ENCODE measurements around the gene REG4.

DNA sequence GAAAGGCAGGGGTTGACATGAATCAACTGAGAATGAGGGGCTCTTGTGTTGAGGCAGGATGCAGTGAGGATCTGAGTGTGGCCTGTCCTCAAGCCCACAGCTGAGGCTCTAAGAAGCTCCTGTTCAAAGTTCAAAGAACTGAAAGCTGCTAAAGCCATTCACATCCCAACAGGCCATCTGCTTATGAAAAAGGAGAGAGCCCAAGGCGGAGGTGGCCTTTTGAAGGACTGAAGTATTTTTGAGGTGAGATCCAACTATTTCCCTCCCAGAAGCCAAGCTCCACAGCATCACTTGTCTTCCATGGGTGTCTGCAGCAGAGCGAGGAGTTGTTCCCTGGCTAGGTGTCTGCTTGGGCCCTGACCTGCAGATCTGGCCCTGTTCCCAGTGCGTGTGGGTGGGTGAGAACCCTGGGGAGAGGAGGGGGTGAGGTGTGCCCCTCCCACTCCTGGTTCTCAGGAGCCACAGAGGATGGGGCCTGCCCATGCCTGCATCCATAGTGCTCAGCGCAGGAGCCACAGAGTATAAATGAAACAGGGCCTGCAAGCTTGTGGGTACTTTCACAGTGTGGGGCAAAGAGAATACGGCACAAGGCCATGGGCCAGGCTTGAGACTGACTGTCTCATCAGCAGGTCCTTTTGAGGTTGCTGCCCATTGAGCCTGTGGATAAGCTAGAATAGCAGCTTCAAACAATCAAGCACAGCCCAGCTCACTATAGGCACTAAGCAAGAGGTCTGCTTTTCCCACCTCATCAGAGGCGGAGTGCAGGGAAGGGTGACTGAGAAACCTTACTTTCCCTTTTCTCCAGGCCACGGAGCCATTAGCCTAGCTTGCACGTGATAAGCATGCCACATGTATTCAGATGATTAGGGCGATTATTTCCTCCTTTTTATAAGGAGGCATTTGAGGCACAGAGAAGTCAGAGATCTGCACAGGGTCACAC, 15.7 kb downstream of the REG4 start:
- TF ChIP-seq FOXJ3 (CRISPR knock-in tag; IDR thresholded peaks at IDR 0.05; ENCODE audit: borderline replicate concordance) (no peak), POLR2AphosphoS5 (IDR thresholded peaks at IDR 0.05; ENCODE audit: low read depth, low read length) (no peak), ZNF629 (CRISPR knock-in tag; conservative IDR thresholded peaks at IDR 0.05) (no peak), ATF1 (CRISPR knock-in tag; IDR thresholded peaks at IDR 0.05) (no peak), ZNF605 (CRISPR knock-in tag; IDR thresholded peaks at IDR 0.05) (no peak), ZNF569 (CRISPR knock-in tag; IDR thresholded peaks at IDR 0.05; ENCODE audit: borderline replicate concordance) (no peak)

All from HepG2 (cell line).